Frontal cortex (tissue), 4 donors: ENCODE results near the gene SND1. TPM values are rescaled to one million over a fixed set of nuclear protein-coding genes. Genes with fewer than 3 reads are reported as not detected.
"Not testable (repeated sequence)": the region's sequence is repeated elsewhere in the genome, so short reads cannot be mapped to it uniquely, and the experiment has no call there.

Source experiments
- DNase-seq, 2 donors: peaks; one replicate each; pipeline ENCODE4 v3.0.0; 2012; ENCODE audit warnings: low spot score in 2 of 2
- FAIRE-seq: peaks from 2 replicates; lab custom pipeline; 2012; peaks lifted over from hg19 to GRCh38; lab: Jason Lieb, UNC
- total RNA-seq: library from RNA; depleted of rRNA; stranded (reverse); fragments of >200 nt; gene quantifications from one replicate; pipeline ENCODE4 v1.2.3, GENCODE V29; 2014
- donor health status: control.
- donor health status: control.
- donor health status: control.

SND1 gene
- total RNA-seq, 1 donor from 2014 or later, result 56.3 TPM

- no peak for DNase-seq
- no peak for FAIRE-seq
Measured at GRCh38 chr7:127892488-127893314, 240.7 kb downstream of the SND1 start.

DNA sequence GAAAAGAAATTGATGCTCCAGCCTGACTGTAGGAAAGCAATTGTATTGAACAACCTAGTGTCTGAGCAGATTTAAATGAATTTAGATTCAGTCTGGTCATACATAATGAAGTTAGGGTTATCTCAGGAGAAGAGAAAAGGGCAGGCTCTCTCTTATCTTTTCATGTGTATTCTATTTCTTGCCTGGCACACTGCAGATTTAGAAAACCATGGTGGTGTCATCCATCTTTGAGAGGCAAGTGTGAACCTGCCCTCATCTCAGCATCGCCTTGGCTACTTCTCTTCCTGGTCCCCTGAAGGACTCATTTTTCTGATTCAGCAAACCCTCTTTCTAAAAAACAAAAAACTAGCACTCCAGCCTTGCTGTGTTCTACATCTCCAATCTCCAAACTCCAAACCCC lies 241.6 kb downstream of the SND1 start:
- DNase-seq (no peak), FAIRE-seq (no peak)

- DNase-seq (no peak), FAIRE-seq (no peak)
Measured at GRCh38 chr7:127894588-127894987, 242.6 kb downstream of the SND1 start.

- DNase-seq (no peak), FAIRE-seq (no peak)
Measured at GRCh38 chr7:127895360-127895759, 243.4 kb downstream of the SND1 start.

DNA sequence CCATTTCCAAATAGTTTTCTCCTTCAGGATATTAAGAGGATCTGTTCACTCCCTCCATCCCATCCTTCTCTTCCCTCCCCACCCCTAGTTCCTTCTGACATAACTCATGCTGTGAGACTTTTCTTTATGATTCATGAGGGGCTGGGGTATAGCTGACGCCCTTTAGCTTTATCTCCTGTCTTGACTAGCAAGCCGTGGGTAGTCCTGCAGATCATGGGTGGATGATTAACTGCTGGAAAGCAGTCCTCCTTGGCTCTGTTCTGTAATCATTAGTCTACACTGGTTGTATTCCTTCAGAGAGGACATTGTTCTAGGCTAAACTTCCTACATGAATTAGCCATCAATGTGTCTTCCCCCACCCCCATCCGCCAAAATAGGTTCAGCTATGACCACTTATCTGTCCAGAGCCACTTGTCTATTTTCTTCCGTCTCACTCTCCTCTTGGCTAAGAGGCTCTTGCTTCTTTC lies 243.9 kb downstream of the SND1 start:
- DNase-seq (no peak), FAIRE-seq (no peak)

GRCh38 chr7:127896659-127897058 lies 244.7 kb downstream of the SND1 start:
- no peak for FAIRE-seq
- DNase-seq, result no peak

- FAIRE-seq (no peak), DNase-seq (no peak)
Measured at GRCh38 chr7:127897704-127898454, 245.9 kb downstream of the SND1 start.

DNA sequence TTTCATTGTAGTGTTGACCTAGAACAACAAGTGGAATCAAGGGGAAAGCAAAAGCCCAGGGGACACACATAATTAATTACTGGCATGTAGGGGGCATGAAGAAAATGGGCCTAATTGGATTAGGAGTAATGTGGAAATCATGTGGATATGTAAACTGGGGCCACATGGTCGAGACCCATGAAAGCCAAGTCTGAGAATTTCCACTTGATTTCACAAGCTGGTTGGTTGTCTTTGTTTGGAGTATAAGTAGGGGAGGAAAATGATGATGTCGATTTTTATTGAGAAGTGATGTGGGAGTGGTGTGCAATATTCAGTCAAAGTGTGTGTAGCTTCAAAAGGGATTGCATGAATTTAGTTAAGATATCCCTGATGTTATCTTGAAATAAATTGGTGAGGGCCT lies 247.4 kb downstream of the SND1 start:
- DNase-seq (no peak), FAIRE-seq (no peak)

DNA sequence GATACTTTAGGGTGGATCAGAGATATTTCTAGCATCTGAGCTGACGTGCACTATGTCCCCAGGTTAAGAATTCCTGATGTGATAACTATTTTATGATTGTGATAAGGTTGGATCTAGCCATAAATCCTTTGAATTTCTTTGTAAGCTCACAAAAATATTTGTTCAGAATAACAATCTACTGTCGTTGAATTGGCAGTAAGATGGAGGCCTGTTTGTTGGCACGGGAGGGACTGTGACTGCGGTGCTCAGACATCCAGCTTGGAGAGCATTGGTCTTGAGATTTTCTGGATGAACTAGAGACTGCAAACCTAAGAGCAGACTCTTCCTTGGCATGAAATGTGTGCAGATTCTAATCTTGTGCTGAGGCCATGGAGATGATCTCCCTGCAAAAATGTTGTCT lies 248.1 kb downstream of the SND1 start:
- DNase-seq (no peak), FAIRE-seq (no peak)

DNA sequence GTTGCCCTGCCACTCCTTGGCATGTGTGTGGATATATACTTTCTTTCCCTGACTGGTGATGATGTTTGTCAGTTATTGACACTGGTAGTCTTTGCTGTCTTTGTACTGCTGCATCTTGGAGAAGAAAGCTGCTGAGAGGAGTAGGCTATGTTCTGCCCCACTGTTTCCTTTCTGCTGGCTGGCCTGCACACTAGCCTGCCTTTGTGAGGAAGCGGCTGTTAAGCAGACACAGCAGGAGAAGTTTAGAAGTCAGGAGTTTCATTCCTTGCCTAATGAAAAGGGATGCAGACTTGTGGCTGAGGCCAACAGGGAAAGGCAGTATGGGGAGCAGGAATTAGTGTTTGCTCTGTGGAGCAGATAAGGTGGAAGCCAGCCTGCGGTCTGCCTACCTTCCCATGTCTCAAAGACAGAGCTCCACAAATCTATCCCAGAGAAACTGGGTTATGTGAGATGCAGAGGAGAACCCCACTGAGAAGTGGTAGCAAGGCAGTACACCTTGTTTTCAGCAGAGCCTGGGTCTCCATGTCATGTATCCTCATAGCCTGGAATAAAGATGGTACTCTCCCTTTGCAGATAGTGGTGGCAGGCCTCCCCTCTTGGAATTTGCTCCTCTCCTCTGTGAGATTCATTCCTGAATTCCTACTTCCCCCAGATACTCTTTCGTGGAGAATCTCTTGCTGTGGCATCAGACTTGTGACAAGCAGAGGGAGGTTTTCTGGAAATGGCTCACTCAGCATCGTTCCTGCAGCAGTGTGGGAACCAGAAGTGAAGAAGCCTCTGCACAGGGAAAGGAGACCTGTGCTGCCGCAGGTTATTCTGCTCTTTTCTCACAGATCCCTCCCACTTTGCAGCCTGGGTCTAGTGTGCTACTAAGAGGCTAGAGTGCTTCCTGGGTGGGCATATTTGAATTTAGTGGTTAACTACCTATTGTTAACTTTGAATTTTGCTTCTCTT lies 249.0 kb downstream of the SND1 start:
- DNase-seq (no peak), FAIRE-seq (no peak)

- FAIRE-seq (no peak), DNase-seq (no peak)
Measured at GRCh38 chr7:127901895-127902703, 250.1 kb downstream of the SND1 start.

DNA sequence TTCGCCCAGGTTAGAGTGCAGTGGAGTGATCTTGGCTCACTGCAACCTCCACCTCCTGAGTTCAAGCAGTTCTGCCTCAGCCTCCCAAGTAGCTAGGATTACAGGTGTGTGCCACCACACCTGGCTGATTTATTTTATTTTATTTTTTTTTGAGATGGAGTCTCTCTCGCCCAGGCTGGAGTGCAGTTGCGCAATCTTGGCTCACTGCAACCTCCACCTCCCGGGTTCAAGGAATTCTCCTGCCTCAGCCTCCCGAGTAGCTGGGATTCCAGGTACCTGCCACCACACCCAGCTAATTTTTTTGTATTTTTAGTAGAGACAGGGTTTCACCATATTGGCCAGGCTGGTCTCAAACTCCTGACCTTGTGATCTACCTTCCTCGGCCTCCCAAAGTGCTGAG lies 250.8 kb downstream of the SND1 start:
- FAIRE-seq, DNase-seq: not testable (repeated sequence)

DNA sequence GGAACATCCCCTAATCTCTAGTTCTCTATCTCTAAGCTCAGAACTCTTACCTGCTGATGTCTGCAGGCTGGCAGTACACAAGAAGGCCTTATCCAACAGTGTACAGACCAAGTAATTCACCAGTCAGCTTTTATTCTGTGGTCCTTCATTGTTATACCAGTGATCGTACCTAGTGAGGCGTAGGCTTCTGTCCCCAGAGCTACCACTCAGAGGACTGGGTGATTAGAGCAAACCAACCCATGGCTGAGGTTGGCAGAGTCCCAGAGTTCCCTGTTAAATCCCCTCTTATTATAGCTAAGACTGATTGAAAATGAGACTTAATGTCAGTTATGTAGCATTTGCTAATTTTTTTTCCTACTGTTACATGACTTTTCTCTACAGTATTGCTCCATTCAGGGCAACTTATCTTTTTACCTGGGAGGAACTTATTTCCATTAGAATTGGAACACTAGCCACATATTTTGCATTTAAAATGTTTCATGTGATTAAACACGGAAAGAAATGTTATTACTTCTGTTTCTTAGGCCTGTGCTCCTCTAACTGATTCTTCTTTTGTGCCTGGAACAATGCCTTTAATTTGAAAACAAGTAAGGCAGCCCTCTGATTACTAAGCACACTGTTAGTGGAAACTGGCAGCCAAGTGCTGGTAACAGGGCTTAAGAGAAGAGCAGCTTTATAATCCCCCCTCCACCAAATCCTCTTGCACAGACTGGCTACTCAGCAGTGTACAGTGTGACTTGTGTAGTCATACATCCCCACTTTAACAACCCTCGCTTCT lies 252.1 kb downstream of the SND1 start:
- FAIRE-seq (no peak), DNase-seq (no peak)

DNA sequence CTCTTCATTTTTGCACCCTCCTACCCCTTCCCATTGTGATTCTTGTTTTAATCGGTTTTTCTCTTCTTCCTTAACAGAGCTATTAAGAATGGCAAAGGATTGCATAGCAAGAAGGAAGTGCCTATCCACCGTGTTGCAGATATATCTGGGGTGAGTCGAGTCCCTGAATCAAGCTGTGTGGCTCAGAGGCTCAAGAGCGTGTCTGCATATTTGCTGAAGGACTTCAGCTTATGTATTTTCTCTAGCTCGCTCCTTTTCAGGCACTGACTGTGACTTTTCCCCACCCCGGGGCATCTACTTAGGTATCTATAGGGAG lies 252.6 kb downstream of the SND1 start:
- DNase-seq, result no peak
- FAIRE-seq, result no peak

GRCh38 chr7:127905021-127905420 lies 253.0 kb downstream of the SND1 start:
- DNase-seq, result no peak
- no peak for FAIRE-seq

GRCh38 chr7:127905491-127906330 lies 253.7 kb downstream of the SND1 start:
- DNase-seq, result no peak
- no peak for FAIRE-seq

DNA sequence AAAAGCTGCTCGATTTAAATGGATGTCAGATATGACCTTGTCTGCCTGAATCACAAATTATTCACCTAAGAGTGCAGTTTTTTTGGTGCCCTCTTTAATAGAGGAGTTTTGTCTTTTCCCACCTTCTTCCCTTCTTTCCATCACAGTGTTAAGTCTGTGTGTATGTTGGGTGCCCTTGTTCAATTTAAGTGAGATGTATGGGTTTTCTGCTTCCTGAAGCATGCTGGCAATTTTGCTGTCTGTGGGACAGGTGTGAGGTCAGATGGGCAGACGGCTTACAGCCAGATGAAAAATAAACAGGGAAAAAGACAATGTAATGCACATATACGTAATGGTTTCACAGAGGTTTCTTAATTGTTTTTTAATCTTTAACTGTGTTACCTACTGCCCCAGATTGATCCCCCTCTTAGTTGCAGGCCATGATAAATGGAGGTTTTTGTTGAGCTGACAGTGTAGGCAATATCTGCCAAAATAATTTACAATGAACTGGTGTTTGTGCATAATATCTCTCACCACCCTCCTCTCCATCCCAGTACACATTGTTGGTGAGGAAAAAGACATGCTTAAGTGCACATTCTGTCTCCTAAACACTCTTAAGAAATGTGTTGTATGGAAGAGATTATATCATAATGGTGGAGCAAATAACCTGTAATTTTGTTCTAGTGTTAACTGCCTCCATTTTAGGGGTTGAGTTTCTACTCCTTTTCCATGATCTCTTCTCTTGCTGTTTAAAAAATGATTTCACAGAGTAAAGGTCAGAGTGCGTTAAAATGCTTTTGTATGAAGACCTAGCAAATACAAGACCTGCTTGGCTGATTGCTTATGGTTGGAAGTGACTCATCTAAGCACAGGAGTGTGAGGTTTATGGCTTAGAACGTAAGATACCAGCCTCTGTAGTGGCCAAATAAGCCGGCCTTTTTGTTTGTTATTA lies 255.4 kb downstream of the SND1 start:
- FAIRE-seq (no peak), DNase-seq (no peak)
